Stimulated activated CD4-positive, alpha-beta T cell treated with anti-CD3 and anti-CD28 coated beads, TNF-alpha, amount 100 ng/mL, for 48 hours (primary cell): Measurements from ENCODE around the gene HAUS3.
"Not testable (repeated sequence)": the region's sequence is repeated elsewhere in the genome, so short reads cannot be mapped to it uniquely, and the experiment has no call there.

Experiments
- DNase-seq, 3 donors: peaks; one replicate each; pipeline ENCODE4 v3.0.0-alpha.2; 2020; ENCODE audit warnings: low read depth in 3 of 3

HAUS3 gene

DNA sequence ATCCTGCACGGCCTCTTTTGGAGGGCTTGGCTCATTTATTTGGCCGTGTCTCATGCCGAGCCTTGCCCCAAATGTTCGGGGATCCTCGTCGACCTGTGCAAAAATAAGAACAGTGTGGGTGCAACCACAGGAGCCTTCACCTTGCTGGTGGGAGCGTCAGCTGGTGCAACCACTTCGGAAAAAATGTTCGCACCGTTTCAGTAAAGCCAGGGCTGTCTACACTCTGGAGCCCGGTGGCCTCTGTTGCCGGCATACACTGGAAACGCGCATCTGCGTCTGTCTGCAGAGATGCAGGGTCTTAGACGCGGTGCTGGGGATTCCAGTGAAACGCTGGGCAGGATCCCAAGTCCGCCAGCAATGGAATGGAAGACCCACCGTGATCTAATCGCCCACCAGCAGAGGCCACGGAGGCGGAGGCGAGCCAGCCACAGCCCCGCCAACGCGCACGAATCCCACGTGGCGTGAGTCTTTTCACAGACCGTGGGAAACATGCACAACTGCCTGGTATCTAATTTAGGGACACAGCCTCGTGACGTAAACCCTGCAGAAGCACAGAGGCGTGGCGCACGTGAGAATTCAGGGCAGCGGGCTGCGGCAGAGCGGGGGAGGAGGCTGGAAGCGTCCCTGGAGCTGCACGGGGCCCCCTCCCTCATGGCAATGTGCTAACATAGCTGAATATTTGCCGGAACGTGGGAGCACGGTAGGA is 33.8 kb upstream of the HAUS3 start:
- no peak for DNase-seq

DNA sequence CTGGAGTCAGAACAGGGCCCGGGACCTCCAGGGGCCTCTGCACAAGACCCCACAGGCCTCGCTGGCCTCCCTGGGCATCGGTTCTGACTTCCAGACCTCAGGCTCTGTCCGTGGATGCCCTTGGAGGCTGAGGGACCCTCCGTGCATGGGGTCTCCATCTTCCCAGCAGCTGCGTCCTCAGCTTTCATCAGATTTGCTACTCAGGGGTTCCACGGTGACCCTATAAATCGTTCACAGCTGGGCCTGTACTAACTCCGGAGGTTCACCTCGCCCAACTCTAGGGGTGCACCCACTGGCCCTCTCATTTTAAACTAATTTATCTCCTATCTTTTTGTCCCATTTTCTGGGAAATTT is 33.1 kb upstream of the HAUS3 start:
- not testable (repeated sequence) for DNase-seq

DNA sequence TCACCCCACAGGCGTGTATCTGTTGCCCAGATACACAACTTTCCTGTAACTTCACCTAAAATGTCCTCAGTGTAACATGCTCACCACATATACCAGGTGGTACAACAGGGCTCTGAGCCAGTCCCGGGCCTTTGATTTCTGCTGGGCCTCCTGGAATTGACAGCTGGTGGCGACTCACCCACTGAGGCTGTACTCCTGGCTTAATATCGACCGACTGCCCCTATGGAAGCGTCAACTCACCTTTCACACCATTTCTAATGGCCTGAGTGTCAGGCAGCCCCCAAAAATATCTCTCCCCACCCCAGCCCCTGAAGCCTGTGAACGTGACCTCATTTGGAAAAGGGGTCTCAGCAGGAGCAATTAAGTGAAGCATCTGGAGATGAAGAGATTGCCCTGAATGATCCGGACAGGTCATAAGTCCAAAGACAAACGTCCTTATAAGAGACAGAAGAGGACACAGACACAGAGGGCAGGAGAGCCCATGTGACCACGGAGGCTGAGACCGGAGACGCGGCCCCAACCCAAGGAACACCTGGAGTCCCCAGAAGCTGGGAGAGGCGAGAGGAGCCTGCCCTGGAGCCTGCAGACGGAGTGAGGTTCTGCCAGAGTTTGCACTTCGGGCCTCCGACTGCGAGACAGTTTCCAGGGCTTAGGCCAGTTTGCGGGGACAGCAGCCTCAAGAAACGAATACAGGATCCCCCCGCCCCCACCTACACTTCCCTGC is 32.6 kb upstream of the HAUS3 start:
- no peak for DNase-seq

- no peak for DNase-seq
Measured at GRCh38 chr4:2273657-2274319, 31.9 kb upstream of the HAUS3 start.

DNA sequence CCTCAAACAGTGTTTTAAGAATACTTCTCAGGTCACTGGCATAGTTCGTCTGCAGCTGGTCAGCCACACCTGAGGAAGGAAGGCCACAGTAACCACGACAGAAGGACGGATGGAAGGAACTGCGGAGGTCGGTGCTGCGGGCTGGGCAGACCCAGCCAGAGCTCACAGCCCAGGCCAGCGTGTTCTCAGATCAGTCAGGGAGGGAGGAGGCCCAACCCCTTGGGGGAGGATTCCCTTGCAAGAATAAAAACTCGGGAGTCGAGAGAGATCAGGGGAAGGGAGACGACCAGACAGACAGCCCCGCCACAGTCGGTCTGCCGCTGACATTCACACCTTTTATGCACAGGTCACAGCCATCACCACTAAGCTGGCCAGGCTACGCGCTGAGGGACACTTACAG is 31.3 kb upstream of the HAUS3 start:
- no peak for DNase-seq

DNA sequence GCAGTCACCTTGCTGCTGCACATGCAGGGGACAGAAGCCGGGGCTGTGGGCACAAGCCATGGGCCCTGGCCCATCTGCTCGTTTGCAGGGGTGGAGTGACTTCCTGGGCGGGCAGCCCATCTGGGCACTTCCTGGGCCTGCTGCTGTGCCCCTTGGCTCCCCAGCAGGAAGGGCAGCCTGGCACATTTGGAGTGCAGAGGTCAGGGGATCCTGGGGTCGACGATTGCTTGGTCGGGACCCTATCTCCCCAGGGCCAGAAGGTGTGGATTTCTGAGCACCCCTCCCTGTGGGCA is 30.9 kb upstream of the HAUS3 start:
- DNase-seq: no peak

- DNase-seq: no peak
Measured at GRCh38 chr4:2272026-2272827, 30.3 kb upstream of the HAUS3 start.

- no peak for DNase-seq
Measured at GRCh38 chr4:2271279-2272025, 29.5 kb upstream of the HAUS3 start.

DNA sequence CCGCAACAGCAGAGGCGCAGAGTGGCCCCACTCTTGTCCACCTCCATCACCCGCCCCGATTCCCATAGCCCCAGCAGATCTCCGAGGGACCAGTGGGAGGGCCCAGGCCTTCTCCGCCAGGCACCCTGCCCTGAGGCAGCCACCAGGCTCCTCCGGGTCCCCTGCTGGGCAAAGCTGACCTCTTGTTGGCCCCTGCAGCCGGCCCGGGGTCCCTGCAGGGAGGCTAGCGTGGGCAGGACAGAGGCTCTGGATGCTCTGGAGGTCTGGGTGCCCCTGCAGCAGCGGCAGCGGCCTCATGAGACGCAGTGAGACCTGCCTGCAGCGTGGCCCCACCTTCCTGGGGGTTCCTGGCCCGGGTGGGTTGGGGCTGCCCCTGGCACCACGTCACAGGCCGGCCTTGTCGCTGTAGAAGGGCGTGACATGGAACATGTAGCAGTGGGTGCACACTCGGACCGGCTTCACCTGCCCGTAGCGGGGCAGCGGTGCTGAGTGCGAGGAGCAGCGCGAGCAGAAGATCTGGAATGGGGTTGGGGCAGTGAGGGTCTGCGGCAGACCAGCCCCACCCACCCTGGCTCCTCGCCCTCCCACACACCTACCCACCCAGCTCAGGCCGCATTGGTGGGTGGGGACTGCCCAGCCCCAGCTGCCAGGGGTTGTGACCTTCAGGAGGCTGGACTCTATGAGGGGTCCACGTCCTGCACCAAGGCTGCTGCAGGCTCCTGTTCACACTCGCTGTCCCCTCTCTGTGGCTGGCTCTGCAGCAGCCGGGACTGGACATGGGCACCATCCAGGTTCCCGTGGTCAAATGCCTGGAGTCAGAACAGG is 28.6 kb upstream of the HAUS3 start:
- DNase-seq: no peak

GRCh38 chr4:2269618-2270163 is 27.8 kb upstream of the HAUS3 start:
- no peak for DNase-seq

DNA sequence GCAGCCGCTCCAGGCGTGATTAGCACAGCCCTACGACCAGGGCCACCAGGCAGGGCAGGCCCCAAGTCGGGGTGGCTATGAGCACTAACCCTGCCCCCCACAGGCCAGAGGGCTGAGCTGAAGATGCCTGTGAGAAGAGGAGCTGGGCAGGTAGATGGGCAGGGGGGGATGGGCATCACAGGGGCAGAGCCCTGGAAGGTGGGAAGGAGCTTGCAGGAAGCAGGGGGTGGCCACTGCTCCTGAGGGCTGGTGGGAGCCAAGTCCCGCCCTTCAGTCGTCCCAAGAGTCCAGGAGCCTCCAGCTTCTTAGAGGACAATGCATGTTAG is 27.2 kb upstream of the HAUS3 start:
- no peak for DNase-seq

DNA sequence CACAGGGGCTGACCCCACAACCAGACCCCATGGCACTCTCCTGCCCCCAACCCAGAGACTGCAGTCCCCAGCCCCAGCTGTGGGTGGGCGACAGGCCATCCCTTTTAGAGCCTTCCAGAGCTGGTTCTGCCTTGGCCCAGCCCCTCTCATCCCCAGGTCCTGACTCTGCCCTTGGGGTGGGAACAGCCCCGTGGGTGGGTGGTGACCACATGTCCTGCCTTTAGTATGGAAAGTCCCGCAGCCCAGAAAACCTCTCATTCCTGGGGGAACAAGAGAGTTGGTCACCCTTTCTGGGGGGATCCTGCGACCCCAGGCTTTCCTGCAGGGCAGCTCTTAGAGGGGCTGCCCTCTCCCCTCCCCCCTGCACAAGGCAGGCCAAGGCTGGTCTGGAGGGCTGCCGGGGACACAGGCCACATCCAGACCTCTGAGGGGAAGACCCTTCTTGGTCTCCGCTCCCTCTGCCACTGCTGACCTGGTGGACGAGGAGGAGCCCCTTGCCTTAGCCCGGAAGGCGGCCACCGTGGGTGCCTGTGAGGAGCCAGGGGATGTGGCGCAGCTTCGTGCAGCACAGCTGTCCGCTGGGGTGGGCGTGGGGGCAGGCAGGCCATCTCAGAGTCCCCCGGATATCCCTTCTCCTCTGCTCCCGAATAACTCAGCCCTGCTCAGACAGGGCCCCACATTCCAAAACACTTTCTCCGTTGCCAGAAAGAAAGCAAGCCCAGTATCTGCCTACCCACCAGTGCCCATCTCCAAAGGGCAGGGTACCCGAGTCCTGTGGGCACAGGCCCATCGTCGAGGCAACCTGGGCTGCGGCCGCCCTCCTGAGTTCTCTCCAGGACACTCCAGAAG is 26.7 kb upstream of the HAUS3 start:
- DNase-seq: no peak

DNA sequence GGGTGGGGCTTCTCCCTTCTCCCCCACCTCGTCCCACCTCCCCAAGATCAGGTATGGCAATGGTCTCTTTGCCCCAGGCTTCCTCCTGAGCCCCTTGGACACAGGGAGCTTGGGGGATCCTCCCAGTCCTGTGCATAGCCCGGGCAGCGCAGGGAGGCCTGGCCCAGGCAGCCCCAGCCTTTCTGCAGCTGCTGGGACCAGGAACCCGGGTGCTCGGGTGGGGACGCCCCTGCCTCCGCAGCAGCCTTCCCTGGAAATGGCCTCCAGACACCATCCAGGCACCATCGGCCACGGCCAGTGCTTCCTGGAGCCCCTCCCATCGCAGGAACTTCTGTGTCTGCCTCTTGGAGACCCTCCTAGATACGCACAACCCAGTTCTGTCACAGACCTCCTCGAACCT is 25.9 kb upstream of the HAUS3 start:
- no peak for DNase-seq

GRCh38 chr4:2267320-2267811 is 25.4 kb upstream of the HAUS3 start:
- no peak for DNase-seq

GRCh38 chr4:2266821-2267220 is 24.9 kb upstream of the HAUS3 start:
- no peak for DNase-seq

GRCh38 chr4:2266181-2266580 is 24.3 kb upstream of the HAUS3 start:
- DNase-seq: no peak

GRCh38 chr4:2265113-2266110 is 23.5 kb upstream of the HAUS3 start:
- DNase-seq: no peak

DNA sequence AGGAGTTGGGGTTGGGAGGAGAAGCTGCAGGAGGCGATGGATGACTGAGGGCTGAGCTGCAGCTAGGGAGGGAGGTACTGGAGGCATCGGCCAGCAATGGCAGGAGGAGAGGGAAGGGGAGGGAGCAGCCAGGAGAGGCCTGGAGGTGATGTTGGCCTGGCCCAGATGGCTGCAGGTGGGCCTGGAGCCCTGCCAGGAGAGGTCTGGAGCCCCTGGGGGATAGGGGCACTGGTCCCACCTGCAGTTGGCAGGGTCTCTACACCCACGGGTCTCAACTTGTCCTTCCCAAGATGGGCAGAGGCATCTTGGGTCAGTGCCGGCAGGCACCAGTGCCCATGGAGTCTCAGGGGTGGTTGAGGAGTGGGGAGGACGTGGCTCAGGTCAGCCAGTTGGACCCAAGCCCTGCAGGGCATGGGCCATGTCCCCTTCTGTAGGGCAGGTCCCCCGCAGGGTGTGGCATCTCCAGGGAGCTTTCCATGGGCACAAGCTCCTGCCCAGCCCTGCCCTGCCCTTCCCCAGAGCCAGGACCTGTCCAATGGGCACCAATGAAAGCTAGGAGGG is 22.6 kb upstream of the HAUS3 start:
- no peak for DNase-seq
